Measurements from ENCODE around the gene IDH3A. TPM values are rescaled to one million over a fixed set of nuclear protein-coding genes. Genes with fewer than 3 reads are reported as not detected.

IDH3A gene
- total RNA-seq, 1 donor from 2014 or later, result 30.8 TPM

- FAIRE-seq (peak; percentile 62), DNase-seq (ENCODE audit: low read depth) (peak; percentile 81)
- TF ChIP-seq CTCF (IDR thresholded peaks at IDR 0.05; ENCODE audit: insufficient read depth, low read length, severe bottlenecking), result no peak
- Histone ChIP-seq H3K27me3 (ENCODE audit: control insufficient read depth, insufficient read depth, low read length) (peaks cover 2% of the 10 kb centered on the region), H3K4me3 (ENCODE audit: low read depth, low read length) (no peak overlapping the region), H3K36me3 (ENCODE audit: control insufficient read depth, insufficient read depth, low read length) (no peaks in the 10 kb centered on the region)
These were observed 67.3 kb downstream of the IDH3A start for GRCh38 chr15:78216276-78217104.

GRCh38 chr15:78220713-78221112 is 71.6 kb downstream of the IDH3A start:
- TF ChIP-seq CTCF (IDR thresholded peaks at IDR 0.05; ENCODE audit: insufficient read depth, low read length, severe bottlenecking), result no peak
- FAIRE-seq (no peak), DNase-seq (ENCODE audit: low read depth) (no peak)
- H3K36me3 ChIP-seq (ENCODE audit: control insufficient read depth, insufficient read depth, low read length), result no peaks in the 10 kb centered on the region
- no peak overlapping the region for H3K4me3 ChIP-seq (ENCODE audit: low read depth, low read length)
- H3K27me3 ChIP-seq (ENCODE audit: control insufficient read depth, insufficient read depth, low read length), result no peaks in the 10 kb centered on the region

Other genes with a start within 250 kb of the IDH3A start
- gene TBC1D2B, start 71.7 kb upstream of the IDH3A start, total RNA-seq, result 13.7 and 15.4 TPM in 2 replicates
- gene SH2D7, start 56.8 kb upstream of the IDH3A start, total RNA-seq, result not detected in 2 replicates
- 1.8 and 8.6 TPM in 2 replicates for gene CIB2, start 17.9 kb upstream of the IDH3A start, total RNA-seq
- not detected in 2 replicates for gene ACSBG1, start 85.2 kb downstream of the IDH3A start, total RNA-seq
- 11.1 and 26.5 TPM in 2 replicates for gene DNAJA4, start 115.2 kb downstream of the IDH3A start, total RNA-seq
- 49.0 and 61.2 TPM in 2 replicates for gene SKIC8, start 150.2 kb downstream of the IDH3A start, total RNA-seq
- not detected in 2 replicates for gene CRABP1, start 191.0 kb downstream of the IDH3A start, total RNA-seq

All from bronchial epithelial cell (primary cell).